Prostate gland (tissue), 2 donors: ENCODE measurements around the gene SCO1. TPM values are rescaled to one million over a fixed set of nuclear protein-coding genes. Genes with fewer than 3 reads are reported as not detected.

Source experiments
- DNase-seq: peaks from one replicate; pipeline ENCODE4 v3.0.0-alpha.2; 2019; ENCODE audit warnings: low spot score
- H3K27ac ChIP-seq, 2 donors: fragments of 200-600 bp; sonication (generic); 2 replicates each; pipeline ENCODE4 v1.5.1; 2017 to 2019
- H3K27me3 ChIP-seq: fragments of 200-600 bp; sonication (generic); replicated peaks from 2 replicates; pipeline ENCODE4 v1.5.1; 2019; ENCODE audit not compliant: insufficient read depth
- H3K36me3 ChIP-seq, 2 donors: fragments of 200-600 bp; sonication (generic); 1 replicate in 1 of 2; 2 replicates in 1 of 2; pipeline versions ENCODE4 v1.5.1 to v1.8.1; 2017 to 2019
- H3K4me1 ChIP-seq: fragments of 200-600 bp; sonication (generic); replicated peaks from 2 replicates; pipeline ENCODE4 v1.5.1; 2019
- H3K4me3 ChIP-seq, 2 donors: fragments of 200-600 bp; sonication (generic); 2 replicates each; pipeline ENCODE4 v1.5.1; 2017 to 2019
- H3K9me3 ChIP-seq: fragments of 200-600 bp; sonication (generic); 2 replicates; pipeline ENCODE4 v1.5.1; 2017
- CTCF ChIP-seq, 4 experiments: fragments of 200-600 bp in 2 of 4; fragments of 450-650 bp in 2 of 4; sonication (generic) in 2 of 4; IDR thresholded peaks; 1 replicate in 3 of 4; 2 replicates in 1 of 4; pipeline ENCODE4 v1.5.1; 2016 to 2019; ENCODE audit warnings: antibody characterized with exemption in 4 of 4, mild to moderate bottlenecking in 2 of 4, moderate library complexity in 2 of 4
- POLR2A ChIP-seq: fragments of 450-650 bp; IDR thresholded peaks from one replicate; pipeline ENCODE4 v1.6.1; 2016; ENCODE audit warnings: antibody characterized with exemption, mild to moderate bottlenecking
- POLR2AphosphoS5 ChIP-seq: sonication (generic); formaldehyde crosslinking; IDR thresholded peaks from one replicate; pipeline ENCODE4 v1.6.1; 2017; ENCODE audit warnings: antibody characterized with exemption
- WGBS: methylation state at CpG from one replicate; pipeline ENCODE4 v1.1.5; 2018; 5-methylcytosine and 5-hydroxymethylcytosine counted together
- intact Hi-C: fragments of 100-400 bp; cut with DNase I; formaldehyde crosslinking; loops from one replicate; pipeline ENCODE4 v1.14.2; 2022
- total RNA-seq, 2 donors: library from RNA; depleted of rRNA; stranded (reverse); fragments of >200 nt; gene quantifications; one replicate each; pipeline ENCODE4 v1.1.0, GENCODE V29; 2016

SCO1 gene
- total RNA-seq, result 10 to 100 TPM; 21.7 to 38.3 TPM

- no peaks in the 10 kb centered on the region for H3K9me3 ChIP-seq
- intact Hi-C loops, result loop anchor here (2.0 kb wide), 1 partner anchor 33 kb away; the partner anchor contains the start of gene TMEM220
- DNase-seq, result peak; percentile 93
- under 1% methylated on average over 30 of the region's 84 CpGs for WGBS
- H3K4me3 ChIP-seq, result peak within 1 kb of the TSS; percentile 74 to 84
- H3K27ac ChIP-seq, result peak within 1 kb of the TSS; percentile 94 to 98
- H3K36me3 ChIP-seq, result peaks cover 0 to 3% of the 10 kb centered on the region in 2 donors
- peak; percentile 10 to 67 (median 58) for TF ChIP-seq CTCF (IDR thresholded peaks at IDR 0.05)
- peak; percentile 98 for TF ChIP-seq POLR2AphosphoS5
- peak; percentile 94 for TF ChIP-seq POLR2A
- H3K27me3 ChIP-seq, result no peaks in the 10 kb centered on the region
- peaks cover 3% of the 10 kb centered on the region for H3K4me1 ChIP-seq
Measured at GRCh38 chr17:10697092-10698081, at the start of gene SCO1, which contains the start of gene ADPRM. SCO1 (minus strand) TSS chr17:10697533; CDS start chr17:10697507, 26 bp downstream. ADPRM (plus strand) TSS chr17:10697594; CDS start chr17:10704927, 7,333 bp downstream.

- Histone ChIP-seq H3K27ac (no peak overlapping the region), H3K4me3 (no peak overlapping the region), H3K27me3 (no peaks in the 10 kb centered on the region), H3K4me1 (no peaks in the 10 kb centered on the region), H3K36me3 (no peaks in the 10 kb centered on the region), H3K9me3 (no peaks in the 10 kb centered on the region)
- no peak for TF ChIP-seq CTCF (IDR thresholded peaks at IDR 0.05)
- TF ChIP-seq POLR2AphosphoS5, result no peak
- TF ChIP-seq POLR2A, result no peak
- 65% methylated on average over 6 of the region's 6 CpGs for WGBS
- intact Hi-C loops, result no loop called here
- no peak for DNase-seq
Measured at GRCh38 chr17:10745231-10745630, 47.9 kb upstream of the SCO1 start.

- Histone ChIP-seq H3K9me3 (no peaks in the 10 kb centered on the region), H3K4me1 (no peaks in the 10 kb centered on the region), H3K4me3 (no peak overlapping the region), H3K27ac (no peak overlapping the region), H3K36me3 (no peaks in the 10 kb centered on the region), H3K27me3 (no peaks in the 10 kb centered on the region)
- WGBS, result 55% methylated on average over 7 of the region's 7 CpGs
- TF ChIP-seq POLR2AphosphoS5 (no peak), CTCF (IDR thresholded peaks at IDR 0.05) (no peak), POLR2A (no peak)
- intact Hi-C loops, result no loop called here
- DNase-seq, result no peak
Measured at GRCh38 chr17:10744501-10745000, 47.2 kb upstream of the SCO1 start.

- H3K27me3 ChIP-seq, result no peaks in the 10 kb centered on the region
- no peaks in the 10 kb centered on the region for H3K9me3 ChIP-seq
- H3K4me1 ChIP-seq, result no peaks in the 10 kb centered on the region
- H3K27ac ChIP-seq, result peak overlapping the region; percentile 11 to 19
- TF ChIP-seq POLR2A (no peak), CTCF (IDR thresholded peaks at IDR 0.05) (no peak), POLR2AphosphoS5 (peak; percentile 23)
- H3K36me3 ChIP-seq, result no peaks in the 10 kb centered on the region
- no peak overlapping the region for H3K4me3 ChIP-seq
- intact Hi-C loops, result no loop called here
- WGBS, result 42% methylated on average over 8 of the region's 8 CpGs
- no peak for DNase-seq
Measured at GRCh38 chr17:10743316-10744009, 46.1 kb upstream of the SCO1 start.
